Activated CD4-positive, alpha-beta T cell treated with anti-CD3 and anti-CD28 coated beads for 1 hour (primary cell): Measurements from ENCODE around the gene THRSP.
A peak's percentile ranks its signal among the peaks of the same experiment; 100 is the strongest.
"Not testable (repeated sequence)": the region's sequence is repeated elsewhere in the genome, so short reads cannot be mapped to it uniquely, and the experiment has no call there.

Source experiments
- DNase-seq: peaks from one replicate; pipeline ENCODE4 v3.0.0-alpha.2; 2020

The THRSP gene

DNA sequence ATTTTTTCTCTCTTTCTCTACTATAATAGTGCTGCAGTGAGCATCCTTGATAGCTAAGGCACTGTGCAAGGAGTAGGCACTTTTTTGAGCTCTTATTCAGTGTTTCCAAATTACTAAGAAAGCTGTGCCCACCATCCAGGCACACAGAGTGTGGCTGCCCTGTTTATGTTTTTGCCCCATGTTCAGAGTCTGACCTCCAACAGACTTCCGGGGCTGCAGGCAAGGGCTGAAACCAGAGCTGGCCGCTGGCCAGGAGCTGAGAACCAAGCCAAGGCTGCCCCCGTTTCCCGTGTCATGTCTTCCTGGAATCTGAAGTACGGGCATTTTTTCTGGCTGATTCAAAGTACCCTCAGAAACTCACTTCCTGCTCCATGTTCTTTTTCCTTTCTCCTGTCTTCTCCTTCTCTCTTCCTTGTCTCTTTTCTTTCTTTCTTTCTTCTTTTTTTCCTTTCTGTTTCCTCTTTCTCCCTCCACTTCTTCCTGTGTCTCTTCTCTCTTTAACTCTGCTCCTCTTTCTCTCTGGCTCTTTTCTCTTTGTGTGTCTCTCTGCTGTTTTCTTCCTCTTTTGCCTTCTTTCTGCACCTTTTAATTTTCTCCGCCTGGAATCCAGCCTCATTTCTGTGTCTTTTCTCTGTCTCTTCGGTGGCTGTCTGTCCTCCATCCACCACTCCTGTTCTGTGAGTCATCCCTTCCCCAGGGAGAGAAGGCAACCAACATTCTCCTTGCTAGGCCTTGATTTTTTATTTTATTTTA, 23.6 kb upstream of the THRSP start:
- DNase-seq = no peak

DNA sequence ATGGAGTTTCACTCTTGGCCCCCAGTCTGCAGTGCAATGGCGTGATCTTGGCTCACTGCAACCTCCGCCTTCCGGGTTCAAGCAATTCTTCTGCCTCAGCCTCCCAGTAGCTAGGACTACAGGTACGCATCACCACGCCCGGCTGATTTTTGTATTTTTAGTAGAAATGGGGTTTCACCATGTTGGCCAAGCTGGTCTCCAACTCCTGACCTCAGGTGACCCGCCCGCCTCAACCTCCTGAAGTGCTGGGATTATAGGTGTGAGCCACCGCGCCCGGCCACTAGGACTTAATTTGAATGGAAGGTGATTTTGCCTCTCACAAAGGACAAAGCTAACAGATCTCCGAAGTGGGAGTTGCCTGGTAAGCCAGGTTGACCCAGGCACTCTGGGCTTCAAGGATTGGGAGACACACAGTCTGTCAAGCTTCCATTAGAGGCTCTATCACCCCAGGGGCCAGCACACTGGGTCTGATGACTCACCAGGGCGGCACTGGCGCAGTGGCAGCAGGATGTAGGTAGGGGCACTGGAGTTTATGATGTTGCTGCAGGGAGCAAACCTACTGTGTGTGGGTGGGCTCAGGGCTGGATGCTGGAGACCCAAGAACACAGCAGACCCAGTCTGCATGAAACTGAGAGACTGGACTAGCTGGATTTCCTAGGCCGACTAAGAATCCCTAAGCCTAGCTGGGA, 22.8 kb upstream of the THRSP start:
- DNase-seq = no peak

GRCh38 chr11:78041380-78041719, 22.3 kb upstream of the THRSP start:
- DNase-seq = not testable (repeated sequence)

- no peak for DNase-seq
Observed at GRCh38 chr11:78041843-78042440, 21.7 kb upstream of the THRSP start.

- no peak for DNase-seq
Observed at GRCh38 chr11:78044706-78045105, 19.0 kb upstream of the THRSP start.

- peak; percentile 61 for DNase-seq
Observed at GRCh38 chr11:78045851-78046485, 17.7 kb upstream of the THRSP start.

- no peak for DNase-seq
Observed at GRCh38 chr11:78046486-78046854, 17.2 kb upstream of the THRSP start.

- no peak for DNase-seq
Observed at GRCh38 chr11:78048561-78048960, 15.1 kb upstream of the THRSP start.

DNA sequence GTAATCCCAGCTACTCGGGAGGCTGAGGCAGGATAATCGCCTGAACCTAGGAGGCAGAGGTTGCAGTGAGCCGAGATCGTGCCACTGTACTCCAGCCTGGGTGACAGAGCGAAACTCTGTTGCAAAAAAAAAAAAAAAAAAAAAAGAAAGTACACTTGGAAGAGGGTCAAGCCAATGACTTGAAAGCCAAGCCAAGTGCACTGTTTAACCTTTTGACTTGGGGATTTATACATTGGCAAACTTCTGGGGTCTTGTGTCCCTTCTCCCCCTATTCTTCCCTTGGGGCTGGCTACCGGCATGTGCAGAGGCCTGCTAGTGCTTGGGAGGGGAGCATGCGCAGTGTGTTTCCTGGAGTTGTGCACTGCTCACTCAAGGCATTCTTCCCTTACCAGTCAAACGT, 14.3 kb upstream of the THRSP start:
- no peak for DNase-seq

DNA sequence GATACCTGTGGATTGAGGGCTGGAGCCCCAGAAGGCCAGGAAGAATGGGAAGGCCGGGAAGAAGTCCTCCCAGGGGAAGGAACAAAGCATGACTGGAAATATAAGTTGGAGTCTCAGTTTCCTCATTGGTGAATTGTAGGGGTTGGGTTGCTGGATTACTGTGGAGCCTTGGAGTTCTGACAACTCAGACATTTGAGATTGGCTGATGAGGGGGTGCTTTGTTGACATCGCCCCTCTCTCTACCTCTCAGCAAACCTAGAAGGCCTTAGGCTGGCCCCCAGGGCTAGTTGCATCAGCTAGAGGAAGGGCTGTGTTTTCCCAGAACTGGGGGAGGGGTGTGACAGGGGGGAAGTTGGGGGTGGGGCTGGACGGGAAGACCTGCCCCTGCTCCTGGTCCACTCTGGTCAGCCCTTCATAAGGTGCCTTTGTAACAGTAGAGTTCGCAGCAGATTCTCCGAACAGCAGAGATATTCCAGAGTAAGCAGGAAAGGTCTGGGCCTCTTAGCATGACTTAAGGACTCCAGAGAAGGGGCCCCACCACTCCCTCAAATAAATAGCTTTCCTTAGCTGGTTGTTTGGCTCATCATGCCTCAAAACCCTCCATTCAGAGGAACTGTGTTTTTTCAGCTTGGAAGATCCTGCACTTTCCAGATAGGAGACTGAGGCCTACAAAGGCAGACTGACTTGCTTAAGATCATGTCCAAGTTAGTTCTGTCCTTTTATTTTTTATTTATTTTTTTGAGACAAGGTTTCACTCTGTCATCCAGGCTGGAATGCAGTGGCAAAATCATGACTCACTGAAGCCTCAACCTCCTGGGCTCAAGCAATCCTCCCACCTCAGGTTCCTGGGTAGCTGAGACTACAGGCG, 12.5 kb upstream of the THRSP start:
- DNase-seq = no peak

DNA sequence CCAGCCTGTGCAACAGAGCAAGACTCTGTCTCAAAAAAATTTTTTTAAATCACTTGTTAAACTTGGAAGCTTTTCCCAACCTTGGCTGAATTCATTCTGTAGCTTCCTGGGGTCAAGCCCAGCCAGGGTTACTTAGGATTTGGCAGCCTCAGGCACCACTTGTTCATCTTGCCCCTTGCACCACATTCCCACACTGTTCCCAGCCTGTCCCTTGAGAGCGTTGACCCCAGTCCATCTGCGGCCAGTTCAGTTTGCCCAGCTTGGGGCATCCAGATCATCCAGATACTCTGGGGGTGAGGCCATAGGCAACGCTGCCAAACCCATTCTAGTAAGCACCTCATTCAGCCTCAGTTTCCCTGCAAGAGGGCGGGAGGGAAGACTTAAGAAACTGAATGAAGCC, 8.7 kb upstream of the THRSP start:
- DNase-seq = no peak

- DNase-seq = no peak
Observed at GRCh38 chr11:78056093-78056492, 7.6 kb upstream of the THRSP start.

DNA sequence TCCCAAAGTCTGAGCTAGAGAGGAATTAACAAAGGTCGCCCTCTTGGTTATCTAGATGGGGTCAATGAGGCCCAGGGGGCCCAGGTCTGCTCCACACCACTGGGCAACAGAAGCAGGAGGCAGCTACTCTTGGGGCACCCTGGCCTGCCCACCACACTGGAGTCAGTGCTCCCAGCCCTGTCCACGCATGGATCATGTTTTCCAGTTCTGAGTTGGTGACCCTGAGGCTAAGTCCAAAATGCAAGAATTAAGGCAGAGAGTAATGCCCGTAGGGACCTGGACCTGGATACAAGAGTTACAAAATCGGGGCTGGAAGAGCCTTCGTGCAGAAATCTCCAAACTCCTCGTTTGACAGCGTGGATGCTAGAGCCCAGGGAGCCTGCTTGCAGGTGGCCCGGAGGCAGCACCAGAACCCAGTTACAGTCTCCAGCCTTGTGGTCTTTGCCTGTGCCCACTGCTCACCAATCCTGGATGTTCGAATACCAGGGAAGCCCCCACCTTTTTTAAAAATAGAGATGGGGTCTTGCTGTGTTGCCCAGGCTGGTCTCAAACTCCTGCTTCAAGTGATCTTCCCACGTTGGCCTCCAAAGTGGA, 6.1 kb upstream of the THRSP start:
- DNase-seq = no peak

GRCh38 chr11:78059749-78060328, 3.8 kb upstream of the THRSP start:
- DNase-seq = not testable (repeated sequence)

DNA sequence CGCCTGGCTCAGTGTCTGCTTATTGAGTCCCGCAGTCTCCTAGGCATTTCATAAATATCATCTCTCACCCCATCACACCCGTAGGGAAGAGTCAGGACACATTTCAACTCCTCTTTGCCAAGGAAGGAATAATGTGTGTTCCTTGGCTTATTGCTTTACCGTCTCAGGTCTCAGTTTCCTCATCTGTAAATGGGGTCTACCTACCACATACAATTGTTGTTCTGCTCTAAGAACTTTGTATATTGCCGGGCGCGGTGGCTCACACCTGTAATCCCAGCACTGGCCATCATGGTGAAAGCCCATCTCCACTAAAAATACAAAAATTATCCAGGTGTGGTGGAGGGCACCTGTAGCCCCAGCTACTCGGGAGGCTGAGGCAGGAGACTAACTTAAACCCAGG, 3.1 kb upstream of the THRSP start:
- DNase-seq = no peak

GRCh38 chr11:78061088-78061920, 2.4 kb upstream of the THRSP start:
- no peak for DNase-seq

- no peak for DNase-seq
Observed at GRCh38 chr11:78061921-78062311, 1.7 kb upstream of the THRSP start.

DNA sequence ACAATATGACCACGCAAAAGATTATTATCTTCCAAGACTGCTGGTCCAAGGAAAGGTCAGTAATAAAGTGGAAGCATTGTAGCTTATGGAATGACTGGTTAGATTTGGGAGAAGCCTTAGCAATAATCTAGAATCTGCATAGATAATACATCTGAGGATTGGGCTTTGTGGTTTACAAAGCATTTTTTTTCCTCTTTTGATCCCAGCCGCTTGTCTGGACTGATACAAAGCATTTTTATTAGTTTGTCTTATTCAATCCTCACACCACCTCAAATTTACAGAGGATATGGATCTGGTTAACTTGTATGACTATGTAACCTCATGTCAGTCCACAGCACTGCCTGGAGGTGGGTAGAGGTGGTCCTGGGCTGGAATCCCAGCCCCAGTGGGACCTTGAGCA, 990 bp upstream of the THRSP start:
- no peak for DNase-seq

DNA sequence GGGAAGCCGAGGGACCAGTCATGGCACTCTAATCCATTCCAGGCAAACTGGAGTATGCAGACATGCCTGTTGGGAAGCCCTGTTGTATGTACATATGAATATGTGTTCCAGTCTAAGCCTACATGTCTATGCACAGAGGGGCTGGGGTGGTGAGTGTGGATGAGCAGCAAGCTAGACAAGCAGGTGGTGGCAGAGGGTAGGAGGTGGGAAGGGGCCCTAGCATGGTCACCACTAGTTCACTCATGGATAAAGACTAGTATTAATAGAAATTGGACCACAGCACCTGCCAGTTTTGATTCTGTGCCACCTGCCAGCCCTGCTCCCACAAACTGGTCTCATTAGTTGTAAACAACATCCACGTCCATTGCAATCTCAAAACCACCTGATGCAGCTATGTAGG, 1.5 kb downstream of the THRSP start:
- no peak for DNase-seq

- DNase-seq = no peak
Observed at GRCh38 chr11:78066471-78066870, 2.8 kb downstream of the THRSP start.

DNA sequence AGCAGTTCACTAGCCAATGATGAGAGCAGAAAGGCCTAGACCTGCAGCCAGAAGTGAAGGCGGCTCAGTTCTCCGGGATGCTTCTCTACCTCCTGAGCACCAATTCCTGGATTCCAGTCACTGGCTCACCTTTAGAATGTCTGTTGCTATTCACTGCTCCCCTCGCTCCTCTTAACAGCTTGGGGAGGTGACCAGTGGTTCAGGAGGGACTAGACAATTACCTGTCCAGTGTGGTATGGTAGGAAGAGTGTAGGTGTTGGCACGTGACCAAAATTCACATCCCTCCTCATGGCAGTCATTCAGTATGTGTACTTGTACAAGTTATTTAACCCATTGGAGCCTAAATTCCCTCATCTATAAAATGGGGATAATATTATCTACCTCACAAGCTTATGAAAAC, 4.0 kb downstream of the THRSP start:
- no peak for DNase-seq
